ENCODE results near the gene HHATL. TPM values are rescaled to one million over a fixed set of nuclear protein-coding genes. Genes with fewer than 3 reads are reported as not detected.
A peak's percentile ranks its signal among the peaks of the same experiment; 100 is the strongest.

Gene HHATL
- total RNA-seq (100 to 1,000 TPM; 157 to 276 (median 212) TPM), polyA plus RNA-seq (100 to 1,000 TPM in 1 of 3 donors, 10 to 100 TPM in 2; 37.0 to 188 (median 50.4) TPM)
- long read RNA-seq, donor 1, transcript HHATL-205 (12 exons, 1,865 nt), result major isoform, 51 of 98 reads
- long read RNA-seq, donor 1, transcript HHATL-209 (3 exons, 702 nt), result minor isoform, 12 of 98 reads
- long read RNA-seq, donor 1, partial matches to known transcripts, result 19 of 98 reads
- long read RNA-seq, donor 1, other reads (novel, unspliced or antisense), result 13 of 98 reads
- long read RNA-seq, donor 2, transcript HHATL-209 (3 exons, 702 nt), result minor isoform, 38 of 329 reads
- long read RNA-seq, donor 2, transcript HHATL-205 (12 exons, 1,865 nt), result major isoform, 183 of 329 reads
- long read RNA-seq, donor 2, partial matches to known transcripts, result 45 of 329 reads
- long read RNA-seq, donor 2, other reads (novel, unspliced or antisense), result 56 of 329 reads

GRCh38 chr3:42702066-42702951, at the start of gene HHATL:
Gene HHATL (minus strand): TSS chr3:42702798. CDS start chr3:42700826, 1,972 bp downstream.
- DNase-seq, result peak; percentile 70 to 95
- intact Hi-C loops (cut with DNase I), result loop anchor here (1.0 to 2.0 kb wide), 3 partner anchors 37 to 42 kb away; no protein-coding TSS in a partner anchor
- H3K36me3 ChIP-seq (ENCODE audit: insufficient read depth in 1 of 2, low read depth in 1 of 2), result peaks cover 0 to 10% of the 10 kb centered on the region in 2 donors
- no peaks in the 10 kb centered on the region for H3K27me3 ChIP-seq (ENCODE audit: insufficient read depth in 3 of 3, low read length in 2 of 3)
- ATAC-seq, result peak; percentile 71 to 74 (median 73)
- no peak for TF ChIP-seq CTCF (IDR thresholded peaks at IDR 0.05)
- H3K27ac ChIP-seq, result peak within 1 kb of the TSS; percentile 100
- H3K4me3 ChIP-seq, result peak within 1 kb of the TSS; percentile 67
- H3K4me1 ChIP-seq, result peaks cover 62% of the 10 kb centered on the region
- no peaks in the 10 kb centered on the region for H3K9me3 ChIP-seq
- 18 to 22% (median 20%) methylated on average over 20 to 21 of the region's 21 CpGs for WGBS, 3 donors

DNA sequence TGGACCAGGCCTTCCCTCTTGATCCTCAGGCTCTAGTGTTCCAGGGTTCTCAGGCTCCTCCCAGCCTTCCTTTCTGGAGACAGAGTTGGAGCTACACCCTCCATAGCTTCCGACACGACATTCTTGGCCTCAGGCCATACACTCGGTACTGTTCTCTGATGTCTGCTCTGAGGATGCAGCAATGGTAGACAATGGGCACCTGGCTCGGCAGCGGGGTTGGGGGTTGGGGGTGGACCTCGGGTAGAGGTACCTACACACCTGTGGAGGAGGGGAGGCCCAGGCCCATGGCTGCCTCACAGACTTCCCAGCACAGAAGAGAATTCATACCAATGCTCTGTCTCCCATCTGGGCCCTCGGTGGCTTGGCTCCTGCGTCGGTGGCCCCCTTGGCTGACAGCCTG, 49.0 kb upstream of the HHATL start:
- Histone ChIP-seq H3K4me3 (no peak overlapping the region), H3K27me3 (ENCODE audit: insufficient read depth in 3 of 3, low read length in 2 of 3) (no peaks in the 10 kb centered on the region), H3K27ac (no peak overlapping the region), H3K36me3 (ENCODE audit: insufficient read depth in 1 of 2, low read depth in 1 of 2) (no peaks in the 10 kb centered on the region), H3K9me3 (no peaks in the 10 kb centered on the region), H3K4me1 (peaks cover 4% of the 10 kb centered on the region)
- intact Hi-C loops (cut with DNase I), result no loop called here
- ATAC-seq (no peak), DNase-seq (no peak)
- 44 to 53% (median 47%) methylated on average over 9 of the region's 9 CpGs for WGBS, 3 donors
- no peak for TF ChIP-seq CTCF (IDR thresholded peaks at IDR 0.05)

DNA sequence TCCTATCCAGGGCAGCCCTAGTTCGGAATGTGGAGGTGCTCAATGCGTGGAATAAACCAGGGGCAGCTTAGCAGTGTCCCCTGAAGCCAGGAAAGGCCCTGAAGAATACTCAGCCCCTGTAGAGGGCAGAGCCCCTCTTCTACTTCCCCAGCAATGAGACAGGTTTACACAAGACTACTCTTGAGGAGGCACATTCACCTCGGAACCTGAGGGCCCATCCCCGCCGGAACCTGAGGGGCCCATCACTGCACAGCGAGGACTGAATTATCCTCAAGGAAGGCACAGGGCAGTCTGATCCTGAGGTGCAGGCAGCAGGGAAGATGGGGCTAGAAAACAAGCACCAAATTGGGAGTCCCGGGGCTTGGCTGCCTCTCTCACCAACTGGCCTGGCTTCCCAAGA, 48.2 kb upstream of the HHATL start:
- no peak overlapping the region for H3K4me3 ChIP-seq

GRCh38 chr3:42749753-42750231, 47.2 kb upstream of the HHATL start:
- ATAC-seq (peak; percentile 53 to 76 (median 67)), DNase-seq (no peak)
- Histone ChIP-seq H3K36me3 (ENCODE audit: insufficient read depth in 1 of 2, low read depth in 1 of 2) (no peaks in the 10 kb centered on the region), H3K27ac (no peak overlapping the region), H3K9me3 (no peaks in the 10 kb centered on the region), H3K27me3 (ENCODE audit: insufficient read depth in 3 of 3, low read length in 2 of 3) (no peaks in the 10 kb centered on the region), H3K4me3 (no peak overlapping the region), H3K4me1 (peaks cover 15% of the 10 kb centered on the region)
- TF ChIP-seq CTCF (IDR thresholded peaks at IDR 0.05), result peak; percentile 40
- intact Hi-C loops (cut with DNase I), result loop anchor here (5.0 to 10.0 kb wide), 2 partner anchors 95 to 167 kb away; partner anchors contain the start of genes SEC22C (in 1 of the 2) and ZBTB47 (in 1 of the 2)
- 53 to 65% (median 57%) methylated on average over 10 of the region's 10 CpGs for WGBS, 3 donors

More for the DNA sequence above, 48.2 kb upstream of the HHATL start:
- DNase-seq (no peak), ATAC-seq (no peak)
- 95 to 97% (median 96%) methylated on average over 7 of the region's 7 CpGs for whole genome bisulfite sequencing, 3 donors
- Histone ChIP-seq H3K27ac (no peak overlapping the region), H3K9me3 (no peaks in the 10 kb centered on the region), H3K36me3 (ENCODE audit: insufficient read depth in 1 of 2, low read depth in 1 of 2) (no peaks in the 10 kb centered on the region), H3K27me3 (ENCODE audit: insufficient read depth in 3 of 3, low read length in 2 of 3) (no peaks in the 10 kb centered on the region), H3K4me1 (peaks cover 11% of the 10 kb centered on the region)
- TF ChIP-seq CTCF (IDR thresholded peaks at IDR 0.05), result no peak
- intact Hi-C loops (cut with DNase I), result no loop called here

Data from psoas muscle (tissue), 8 donors.